Memory B cell (primary cell): ENCODE data around the gene NT5C1A.

Experiments used
- ATAC-seq: fragments of 150-1000 bp; cut with Tn5 transposase; 2 replicates; pipeline ENCODE4 v1.10.0; 2021; ENCODE audit warnings: low read depth, mild to moderate bottlenecking, moderate library complexity
- DNase-seq, 2 donors: peaks; one replicate each; pipeline ENCODE4 v3.0.0; 2022; ENCODE audit warnings: low spot score in 2 of 2
- H3K27ac Mint-ChIP-seq: one replicate; pipeline ENCODE4 v1.8.0; 2022; ENCODE audit warnings: mild to moderate bottlenecking, moderate library complexity, mixed read lengths
- H3K27me3 Mint-ChIP-seq: one replicate; pipeline ENCODE4 v1.8.0; 2022; ENCODE audit warnings: mixed read lengths
- H3K36me3 Mint-ChIP-seq: one replicate; pipeline ENCODE4 v1.8.0; 2022; ENCODE audit warnings: mild to moderate bottlenecking, mixed read lengths
- H3K4me1 Mint-ChIP-seq: one replicate; pipeline ENCODE4 v1.8.0; 2022; ENCODE audit warnings: mixed read lengths
- H3K4me3 Mint-ChIP-seq: one replicate; pipeline ENCODE4 v1.8.0; 2022; ENCODE audit warnings: mild to moderate bottlenecking, moderate library complexity, mixed read lengths
- H3K9me3 Mint-ChIP-seq: one replicate; pipeline ENCODE4 v1.8.0; 2022; ENCODE audit warnings: mixed read lengths

The NT5C1A gene

GRCh38 chr1:39663559-39663958, 8.3 kb downstream of the NT5C1A start:
- no peak for DNase-seq
- no peak overlapping the region for H3K4me3 Mint-ChIP-seq
- H3K27me3 Mint-ChIP-seq: peaks cover 6% of the 10 kb centered on the region
- H3K4me1 Mint-ChIP-seq: no peaks in the 10 kb centered on the region
- ATAC-seq: no peak
- H3K9me3 Mint-ChIP-seq: no peaks in the 10 kb centered on the region
- no peaks in the 10 kb centered on the region for H3K36me3 Mint-ChIP-seq
- H3K27ac Mint-ChIP-seq: no peak overlapping the region

DNA sequence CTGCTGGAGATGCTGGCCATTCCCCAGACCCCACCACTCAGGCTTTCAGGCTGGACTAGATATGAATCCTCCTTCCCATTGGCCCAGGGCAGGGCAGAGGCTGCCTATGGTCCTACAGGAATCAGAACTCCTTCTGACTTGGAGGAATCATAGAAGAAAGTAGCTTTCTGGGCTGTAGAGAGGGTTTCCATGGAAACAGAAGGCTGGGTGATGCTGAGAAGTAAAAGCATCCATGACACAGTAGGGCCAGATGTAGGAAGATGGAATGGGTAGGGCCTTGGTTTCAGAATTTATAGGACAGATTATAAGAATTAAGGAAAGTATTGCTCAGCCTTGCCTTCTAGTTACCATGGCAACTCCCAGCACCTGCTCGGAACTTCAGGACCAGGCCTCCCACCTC, 9.0 kb downstream of the NT5C1A start:
- peaks cover 3% of the 10 kb centered on the region for H3K4me1 Mint-ChIP-seq
- H3K27ac Mint-ChIP-seq: no peak overlapping the region
- ATAC-seq: no peak
- no peak for DNase-seq
- H3K4me3 Mint-ChIP-seq: no peak overlapping the region
- no peaks in the 10 kb centered on the region for H3K36me3 Mint-ChIP-seq
- no peaks in the 10 kb centered on the region for H3K9me3 Mint-ChIP-seq
- peaks cover 6% of the 10 kb centered on the region for H3K27me3 Mint-ChIP-seq

GRCh38 chr1:39659538-39659937, 12.4 kb downstream of the NT5C1A start:
- H3K36me3 Mint-ChIP-seq: no peaks in the 10 kb centered on the region
- no peak overlapping the region for H3K27ac Mint-ChIP-seq
- DNase-seq (no peak), ATAC-seq (no peak)
- H3K4me3 Mint-ChIP-seq: no peak overlapping the region
- peaks cover 6% of the 10 kb centered on the region for H3K27me3 Mint-ChIP-seq
- no peaks in the 10 kb centered on the region for H3K9me3 Mint-ChIP-seq
- peaks cover 5% of the 10 kb centered on the region for H3K4me1 Mint-ChIP-seq

- no peak overlapping the region for H3K27ac Mint-ChIP-seq
- DNase-seq (no peak), ATAC-seq (no peak)
- H3K36me3 Mint-ChIP-seq: no peaks in the 10 kb centered on the region
- H3K4me1 Mint-ChIP-seq: peaks cover 5% of the 10 kb centered on the region
- no peaks in the 10 kb centered on the region for H3K9me3 Mint-ChIP-seq
- H3K27me3 Mint-ChIP-seq: peaks cover 9% of the 10 kb centered on the region
- no peak overlapping the region for H3K4me3 Mint-ChIP-seq
Measured at GRCh38 chr1:39659110-39659509, 12.8 kb downstream of the NT5C1A start.

GRCh38 chr1:39657923-39658485, 13.9 kb downstream of the NT5C1A start:
- peak; percentile 27 to 43 for DNase-seq
- peak; percentile 68 for ATAC-seq
- Mint-ChIP-seq H3K36me3 (no peaks in the 10 kb centered on the region), H3K27ac (no peak overlapping the region), H3K4me1 (peaks cover 8% of the 10 kb centered on the region), H3K27me3 (peaks cover 13% of the 10 kb centered on the region), H3K4me3 (no peak overlapping the region), H3K9me3 (no peaks in the 10 kb centered on the region)

DNA sequence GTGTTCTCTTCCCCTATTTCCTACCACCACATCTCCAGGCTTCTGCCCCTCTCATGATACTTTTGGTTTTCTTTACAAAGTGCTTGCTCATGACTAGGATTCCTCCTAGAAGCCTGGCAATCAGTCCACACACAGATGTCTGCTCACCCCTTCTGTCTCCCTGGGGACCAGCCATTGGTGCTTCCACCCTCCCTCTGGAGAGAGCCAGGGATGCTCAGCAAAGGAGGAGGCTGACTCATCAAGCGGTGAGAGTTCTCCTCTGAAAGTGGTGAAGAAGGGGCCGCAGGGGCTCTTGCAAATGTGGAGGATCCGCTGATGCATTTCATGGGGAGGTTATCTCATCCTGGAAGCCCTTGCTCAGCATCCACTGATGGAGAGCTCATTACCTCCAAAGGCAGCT, 14.5 kb downstream of the NT5C1A start:
- H3K4me1 Mint-ChIP-seq: peaks cover 8% of the 10 kb centered on the region
- H3K4me3 Mint-ChIP-seq: no peak overlapping the region
- no peak overlapping the region for H3K27ac Mint-ChIP-seq

GRCh38 chr1:39656391-39656790, 15.5 kb downstream of the NT5C1A start:
- DNase-seq (no peak), ATAC-seq (no peak)
- no peaks in the 10 kb centered on the region for H3K36me3 Mint-ChIP-seq
- peaks cover 8% of the 10 kb centered on the region for H3K4me1 Mint-ChIP-seq
- no peak overlapping the region for H3K27ac Mint-ChIP-seq
- H3K27me3 Mint-ChIP-seq: peaks cover 13% of the 10 kb centered on the region
- no peaks in the 10 kb centered on the region for H3K9me3 Mint-ChIP-seq
- no peak overlapping the region for H3K4me3 Mint-ChIP-seq

More for the DNA sequence above, 14.5 kb downstream of the NT5C1A start:
- peaks cover 13% of the 10 kb centered on the region for H3K27me3 Mint-ChIP-seq
- H3K9me3 Mint-ChIP-seq: no peaks in the 10 kb centered on the region
- DNase-seq (no peak), ATAC-seq (no peak)
- no peaks in the 10 kb centered on the region for H3K36me3 Mint-ChIP-seq

DNA sequence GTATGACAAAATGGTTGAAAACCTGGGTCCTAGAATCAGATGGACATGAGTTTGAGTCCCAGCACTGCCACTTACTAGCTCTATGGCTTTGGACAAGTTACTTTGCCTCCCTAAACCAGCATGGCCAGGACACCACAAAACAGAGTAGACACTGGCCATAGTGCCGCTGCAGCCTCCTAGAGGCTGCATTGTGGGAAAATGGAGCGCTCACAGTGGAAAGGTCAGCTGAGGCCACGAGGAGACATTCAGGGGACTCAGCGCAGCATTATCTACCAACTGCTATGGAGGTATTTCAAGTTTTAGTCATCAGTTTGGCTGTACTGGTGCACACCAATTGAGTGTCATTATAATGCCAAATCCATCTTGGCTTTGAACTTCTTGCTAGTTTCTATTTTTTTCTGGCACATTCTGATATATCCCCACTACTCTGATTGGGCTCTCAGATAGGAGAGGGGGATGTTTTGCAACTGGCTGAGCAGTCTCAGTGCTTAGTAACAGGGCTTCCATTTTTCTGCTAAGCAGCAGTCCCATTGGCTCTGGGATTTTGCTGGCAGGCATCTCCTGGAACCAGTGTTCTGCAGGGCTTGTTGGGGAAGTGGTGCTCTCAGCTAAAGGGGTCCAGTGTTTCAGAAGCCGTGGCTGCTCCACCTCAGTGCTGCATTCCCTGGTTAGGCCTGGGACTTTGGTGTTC, 16.2 kb downstream of the NT5C1A start:
- DNase-seq: no peak

DNA sequence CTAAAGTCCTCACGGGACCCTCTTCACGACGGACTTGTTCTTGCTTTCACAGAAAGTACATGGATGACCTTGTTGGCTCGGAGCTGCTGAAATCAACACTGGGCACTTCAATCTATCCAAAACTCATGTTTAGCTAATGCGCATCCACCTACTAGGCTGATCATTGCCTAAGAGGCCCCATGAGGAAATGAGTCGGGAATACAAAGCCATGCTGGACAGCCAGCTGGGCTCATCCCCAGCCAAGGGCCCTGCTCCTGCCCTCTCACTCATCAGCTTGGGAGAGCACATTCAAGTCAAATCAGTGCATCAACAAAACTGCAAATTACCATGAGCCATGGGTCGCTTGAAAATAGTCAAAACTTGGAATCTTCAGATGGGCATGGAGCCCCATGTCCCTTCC, 17.6 kb downstream of the NT5C1A start:
- no peak overlapping the region for H3K4me3 Mint-ChIP-seq
- H3K4me1 Mint-ChIP-seq: peaks cover 8% of the 10 kb centered on the region
- no peaks in the 10 kb centered on the region for H3K9me3 Mint-ChIP-seq
- DNase-seq (no peak), ATAC-seq (no peak)
- peaks cover 9% of the 10 kb centered on the region for H3K27me3 Mint-ChIP-seq
- no peaks in the 10 kb centered on the region for H3K36me3 Mint-ChIP-seq
- H3K27ac Mint-ChIP-seq: no peak overlapping the region

More for the DNA sequence above, 16.2 kb downstream of the NT5C1A start:
- Mint-ChIP-seq H3K9me3 (no peaks in the 10 kb centered on the region), H3K4me3 (no peak overlapping the region), H3K27ac (no peak overlapping the region), H3K4me1 (peaks cover 8% of the 10 kb centered on the region), H3K36me3 (no peaks in the 10 kb centered on the region), H3K27me3 (peaks cover 12% of the 10 kb centered on the region)
- ATAC-seq: no peak

DNA sequence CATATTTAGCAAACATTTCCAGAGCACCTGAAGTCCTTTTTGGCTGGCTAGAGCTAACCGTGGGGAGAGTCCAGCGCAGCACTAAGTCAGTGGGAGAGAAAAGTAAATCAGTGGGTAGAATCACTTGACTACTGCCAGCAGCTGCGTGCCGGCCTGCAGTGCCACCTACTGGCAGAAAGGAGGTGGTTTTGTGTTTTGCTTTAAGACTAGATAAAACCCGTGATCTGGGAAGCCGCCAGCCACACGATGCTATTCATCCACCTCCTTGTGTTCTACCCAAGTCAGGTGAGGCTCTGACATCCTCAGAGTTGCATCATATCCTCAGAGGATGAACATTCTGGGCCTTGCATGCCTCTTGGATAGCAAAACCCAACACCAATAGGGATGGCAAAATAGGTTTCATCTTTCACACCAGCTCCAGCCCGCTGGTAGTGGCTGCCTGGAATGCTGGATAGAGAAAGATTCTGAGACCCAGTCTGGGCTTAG, 18.3 kb downstream of the NT5C1A start:
- H3K4me3 Mint-ChIP-seq: no peak overlapping the region
- ATAC-seq: peak; percentile 85
- H3K4me1 Mint-ChIP-seq: peaks cover 8% of the 10 kb centered on the region
- H3K27me3 Mint-ChIP-seq: peaks cover 7% of the 10 kb centered on the region
- H3K27ac Mint-ChIP-seq: no peak overlapping the region
- H3K9me3 Mint-ChIP-seq: no peaks in the 10 kb centered on the region
- H3K36me3 Mint-ChIP-seq: no peaks in the 10 kb centered on the region
- peak; percentile 65 to 68 for DNase-seq

GRCh38 chr1:39652554-39652953, 19.4 kb downstream of the NT5C1A start:
- ATAC-seq (no peak), DNase-seq (no peak)
- H3K36me3 Mint-ChIP-seq: no peaks in the 10 kb centered on the region
- H3K27me3 Mint-ChIP-seq: peaks cover 7% of the 10 kb centered on the region
- H3K27ac Mint-ChIP-seq: no peak overlapping the region
- H3K4me3 Mint-ChIP-seq: no peak overlapping the region
- H3K4me1 Mint-ChIP-seq: peaks cover 3% of the 10 kb centered on the region
- no peaks in the 10 kb centered on the region for H3K9me3 Mint-ChIP-seq

DNA sequence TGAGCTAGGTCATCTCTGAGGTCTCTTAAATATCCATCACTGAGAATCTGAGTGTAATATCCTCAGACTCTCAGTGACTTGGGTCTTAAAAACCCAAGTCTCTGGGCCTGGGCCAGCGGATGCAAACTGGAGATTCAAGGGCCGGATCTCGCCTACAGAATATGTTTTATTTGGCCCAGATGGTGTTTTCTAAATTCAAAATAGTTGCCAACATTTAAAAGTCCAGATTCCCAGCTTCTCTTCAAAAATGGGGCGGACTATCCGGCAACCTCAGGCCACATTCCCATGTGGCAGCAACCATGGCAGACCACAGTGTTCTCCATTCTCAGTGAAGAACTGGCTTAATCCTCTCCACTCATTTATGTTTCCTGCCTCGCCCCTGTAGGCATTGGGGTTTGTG, 19.8 kb downstream of the NT5C1A start:
- Mint-ChIP-seq H3K27ac (no peak overlapping the region), H3K4me1 (peaks cover 3% of the 10 kb centered on the region), H3K36me3 (no peaks in the 10 kb centered on the region), H3K9me3 (no peaks in the 10 kb centered on the region), H3K4me3 (no peak overlapping the region), H3K27me3 (peaks cover 7% of the 10 kb centered on the region)
- ATAC-seq (no peak), DNase-seq (no peak)

GRCh38 chr1:39650431-39650830, 21.5 kb downstream of the NT5C1A start:
- no peak for DNase-seq
- peaks cover 3% of the 10 kb centered on the region for H3K4me1 Mint-ChIP-seq
- no peak overlapping the region for H3K27ac Mint-ChIP-seq
- H3K9me3 Mint-ChIP-seq: no peaks in the 10 kb centered on the region
- ATAC-seq: no peak
- H3K27me3 Mint-ChIP-seq: peaks cover 10% of the 10 kb centered on the region
- H3K36me3 Mint-ChIP-seq: no peaks in the 10 kb centered on the region
- no peak overlapping the region for H3K4me3 Mint-ChIP-seq

GRCh38 chr1:39649636-39650185, 22.2 kb downstream of the NT5C1A start:
- Mint-ChIP-seq H3K27ac (no peak overlapping the region), H3K27me3 (peaks cover 12% of the 10 kb centered on the region), H3K9me3 (no peaks in the 10 kb centered on the region), H3K4me3 (no peak overlapping the region), H3K4me1 (peaks cover 3% of the 10 kb centered on the region), H3K36me3 (no peaks in the 10 kb centered on the region)
- DNase-seq (no peak), ATAC-seq (no peak)
